ENCODE measurements around the gene DCDC1.

DCDC1 gene

GRCh38 chr11:30902929-30903328, 466.6 kb downstream of the DCDC1 start:
- no peak for DNase-seq (ENCODE audit: low read depth)
- H3K4me3 ChIP-seq (ENCODE audit: low read depth, low read length), result no peak overlapping the region
- in situ Hi-C loops (cut with HindIII; ENCODE audit: low sequenced_read_pairs), result no loop called here
- no peak for TF ChIP-seq CTCF (IDR thresholded peaks at IDR 0.05; ENCODE audit: low read depth, low read length, missing control alignments)

GRCh38 chr11:30895046-30895445, 474.5 kb downstream of the DCDC1 start:
- no peak for DNase-seq (ENCODE audit: low read depth)
- no peak for TF ChIP-seq CTCF (IDR thresholded peaks at IDR 0.05; ENCODE audit: low read depth, low read length, missing control alignments)
- in situ Hi-C loops (cut with HindIII; ENCODE audit: low sequenced_read_pairs), result no loop called here
- H3K4me3 ChIP-seq (ENCODE audit: low read depth, low read length), result no peak overlapping the region

GRCh38 chr11:30893318-30893717, 476.2 kb downstream of the DCDC1 start:
- in situ Hi-C loops (cut with HindIII; ENCODE audit: low sequenced_read_pairs), result no loop called here
- no peak for TF ChIP-seq CTCF (IDR thresholded peaks at IDR 0.05; ENCODE audit: low read depth, low read length, missing control alignments)
- no peak overlapping the region for H3K4me3 ChIP-seq (ENCODE audit: low read depth, low read length)
- no peak for DNase-seq (ENCODE audit: low read depth)

GRCh38 chr11:30889143-30889794, 480.3 kb downstream of the DCDC1 start:
- in situ Hi-C loops (cut with HindIII; ENCODE audit: low sequenced_read_pairs), result no loop called here
- H3K4me3 ChIP-seq (ENCODE audit: low read depth, low read length), result no peak overlapping the region
- DNase-seq (ENCODE audit: low read depth), result peak; percentile 16
- TF ChIP-seq CTCF (IDR thresholded peaks at IDR 0.05; ENCODE audit: low read depth, low read length, missing control alignments), result no peak

- peak; percentile 4 for DNase-seq (ENCODE audit: low read depth)
- no peak overlapping the region for H3K4me3 ChIP-seq (ENCODE audit: low read depth, low read length)
- TF ChIP-seq CTCF (IDR thresholded peaks at IDR 0.05; ENCODE audit: low read depth, low read length, missing control alignments), result no peak
- in situ Hi-C loops (cut with HindIII; ENCODE audit: low sequenced_read_pairs), result no loop called here
These were observed 490.1 kb downstream of the DCDC1 start for GRCh38 chr11:30879322-30880005.

- no peak for TF ChIP-seq CTCF (IDR thresholded peaks at IDR 0.05; ENCODE audit: low read depth, low read length, missing control alignments)
- in situ Hi-C loops (cut with HindIII; ENCODE audit: low sequenced_read_pairs), result no loop called here
- H3K4me3 ChIP-seq (ENCODE audit: low read depth, low read length), result no peak overlapping the region
- DNase-seq (ENCODE audit: low read depth), result no peak
These were observed 491.1 kb downstream of the DCDC1 start for GRCh38 chr11:30878400-30878799.

All from astrocyte of the cerebellum (primary cell).